HG03196 (cell line): ENCODE measurements around the gene GRHL1.
A peak's percentile ranks its signal among the peaks of the same experiment; 100 is the strongest.

Experiments
- ATAC-seq: cut with Tn5 transposase; IDR thresholded peaks from one replicate; pipeline ENCODE4 v1.9.1; 2021; ENCODE audit not compliant: unreplicated experiment

The GRHL1 gene

DNA sequence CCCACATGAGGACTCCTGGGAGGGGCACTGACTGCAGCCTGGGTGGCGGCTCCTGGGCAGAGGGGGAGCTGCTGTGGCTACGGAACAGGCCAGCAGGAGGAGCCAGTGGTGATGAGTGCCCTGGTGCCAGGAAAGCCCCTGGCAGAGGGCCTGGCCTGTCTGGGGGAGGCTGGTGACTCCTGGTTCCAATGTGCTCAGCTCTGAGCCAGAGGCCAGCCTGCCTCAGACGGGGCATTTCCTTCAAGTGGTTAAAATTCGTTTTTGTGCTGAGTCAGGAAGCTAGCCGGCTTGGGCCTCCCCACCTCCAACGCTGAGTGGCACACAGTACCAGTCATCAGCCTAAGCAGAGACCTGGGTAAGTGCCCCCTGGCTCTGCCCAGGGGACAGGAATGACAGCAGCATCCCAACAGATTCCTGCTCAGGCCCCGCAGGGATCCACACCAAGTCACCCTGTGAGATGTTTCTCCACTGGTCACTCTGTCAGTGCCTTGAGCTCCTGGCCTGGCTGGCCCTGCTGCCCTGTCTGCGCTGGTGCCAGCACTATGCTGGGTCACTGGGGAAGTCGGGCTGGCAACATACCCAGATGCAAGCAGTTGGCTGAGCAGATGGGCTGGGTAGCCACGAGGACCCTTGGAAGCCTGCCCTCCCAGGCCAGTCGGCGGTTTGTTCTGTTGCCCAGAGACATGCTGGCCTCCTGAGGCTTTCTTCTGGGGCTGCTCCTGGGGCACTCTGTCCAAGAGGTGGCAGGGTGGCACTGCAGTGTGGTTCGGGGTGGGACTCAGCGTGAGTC, 84.8 kb downstream of the GRHL1 start:
- ATAC-seq, result no peak

DNA sequence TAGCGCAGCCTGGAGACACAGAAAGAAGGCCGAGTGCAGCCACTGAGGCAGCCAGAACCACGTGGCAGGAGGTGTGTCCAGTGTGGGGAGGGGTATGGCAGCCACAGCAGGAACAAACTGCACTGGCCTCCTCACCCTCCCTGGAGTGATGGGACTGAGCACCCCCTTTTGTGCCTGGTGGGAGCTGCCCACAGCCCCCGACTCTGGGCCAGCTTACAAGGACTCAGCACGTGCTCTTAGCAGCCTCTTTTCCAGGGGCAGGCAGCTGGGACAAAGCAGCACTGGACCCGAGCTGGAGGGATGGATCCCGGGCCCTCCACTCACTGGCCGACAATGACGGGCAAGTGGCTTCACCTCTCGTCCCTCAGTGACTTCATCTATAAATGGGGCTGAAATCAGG, 86.6 kb downstream of the GRHL1 start:
- no peak for ATAC-seq

DNA sequence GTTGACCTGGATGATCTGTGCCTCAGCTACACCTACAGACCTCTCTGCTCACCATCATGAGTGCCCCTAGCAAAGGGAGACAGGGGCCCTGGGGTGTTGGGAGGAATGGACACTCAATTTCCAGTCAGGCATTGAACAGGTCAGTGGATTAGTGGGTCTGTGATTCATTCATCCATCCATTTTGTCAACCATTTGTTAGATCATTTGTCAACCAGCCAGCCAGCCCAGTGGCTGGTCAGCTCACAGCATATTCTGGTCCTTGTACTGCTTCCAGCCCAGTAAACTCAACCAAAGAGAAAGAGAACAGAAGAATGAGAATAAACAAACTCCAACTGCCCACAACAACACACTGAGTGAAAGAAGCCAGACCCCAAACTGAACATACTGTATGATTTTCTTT, 87.2 kb downstream of the GRHL1 start:
- ATAC-seq, result no peak

DNA sequence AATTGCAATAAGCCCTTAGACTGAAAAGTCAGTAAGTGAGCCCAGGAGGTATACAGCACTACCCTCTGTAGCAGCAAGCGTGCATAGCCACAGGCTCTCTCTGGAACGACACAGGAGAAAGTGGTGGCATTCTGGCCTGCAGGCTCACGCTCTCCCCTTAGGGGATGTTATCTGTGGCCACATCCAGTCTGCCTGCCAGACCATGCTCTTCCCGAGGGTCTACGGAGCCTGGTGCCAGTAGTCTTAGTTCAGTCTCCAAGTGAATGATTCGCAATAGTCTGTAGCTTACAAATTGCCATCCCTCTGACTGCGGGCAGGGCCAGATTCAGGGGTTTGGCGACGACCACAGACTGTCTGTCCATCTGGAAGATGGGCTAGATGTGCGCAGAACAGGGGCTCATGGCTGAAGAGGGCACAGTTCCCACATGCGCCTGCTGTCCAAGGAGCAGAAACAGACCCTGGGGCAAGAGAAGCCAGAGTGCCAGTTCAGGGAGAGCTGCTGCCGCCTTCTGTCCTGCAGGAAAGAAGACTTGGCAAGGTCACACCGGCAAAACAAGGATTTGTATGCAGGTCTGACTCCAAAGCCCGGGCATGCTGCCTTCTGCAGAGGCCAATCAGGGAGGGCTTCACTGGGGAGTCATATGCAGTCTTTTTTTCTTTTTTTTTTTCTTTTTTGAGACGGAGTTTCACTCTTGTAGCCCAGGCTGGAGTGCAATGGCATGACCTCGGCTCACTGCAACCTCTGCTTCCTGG, 88.3 kb downstream of the GRHL1 start:
- ATAC-seq, result no peak

DNA sequence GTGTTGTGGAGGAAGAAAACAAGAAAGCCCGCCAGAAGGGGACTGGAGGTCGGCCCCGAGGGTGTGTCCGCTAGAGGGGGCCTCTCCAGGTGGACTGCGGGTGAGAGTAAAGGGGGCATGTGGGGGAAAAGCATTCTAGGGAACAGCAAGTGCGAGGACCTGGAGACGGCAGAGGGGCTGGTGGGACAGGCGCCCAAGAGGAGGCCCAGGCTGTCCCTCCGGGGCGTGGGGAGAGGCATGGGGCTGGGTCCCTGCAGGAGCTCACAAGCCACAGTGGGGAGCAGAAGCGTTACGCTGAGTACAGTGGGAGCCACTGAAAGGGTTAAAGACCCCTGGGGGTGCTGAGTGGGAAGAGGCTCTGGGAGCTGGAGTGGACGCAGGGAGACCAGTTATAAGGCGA, 90.2 kb downstream of the GRHL1 start:
- ATAC-seq, result no peak

DNA sequence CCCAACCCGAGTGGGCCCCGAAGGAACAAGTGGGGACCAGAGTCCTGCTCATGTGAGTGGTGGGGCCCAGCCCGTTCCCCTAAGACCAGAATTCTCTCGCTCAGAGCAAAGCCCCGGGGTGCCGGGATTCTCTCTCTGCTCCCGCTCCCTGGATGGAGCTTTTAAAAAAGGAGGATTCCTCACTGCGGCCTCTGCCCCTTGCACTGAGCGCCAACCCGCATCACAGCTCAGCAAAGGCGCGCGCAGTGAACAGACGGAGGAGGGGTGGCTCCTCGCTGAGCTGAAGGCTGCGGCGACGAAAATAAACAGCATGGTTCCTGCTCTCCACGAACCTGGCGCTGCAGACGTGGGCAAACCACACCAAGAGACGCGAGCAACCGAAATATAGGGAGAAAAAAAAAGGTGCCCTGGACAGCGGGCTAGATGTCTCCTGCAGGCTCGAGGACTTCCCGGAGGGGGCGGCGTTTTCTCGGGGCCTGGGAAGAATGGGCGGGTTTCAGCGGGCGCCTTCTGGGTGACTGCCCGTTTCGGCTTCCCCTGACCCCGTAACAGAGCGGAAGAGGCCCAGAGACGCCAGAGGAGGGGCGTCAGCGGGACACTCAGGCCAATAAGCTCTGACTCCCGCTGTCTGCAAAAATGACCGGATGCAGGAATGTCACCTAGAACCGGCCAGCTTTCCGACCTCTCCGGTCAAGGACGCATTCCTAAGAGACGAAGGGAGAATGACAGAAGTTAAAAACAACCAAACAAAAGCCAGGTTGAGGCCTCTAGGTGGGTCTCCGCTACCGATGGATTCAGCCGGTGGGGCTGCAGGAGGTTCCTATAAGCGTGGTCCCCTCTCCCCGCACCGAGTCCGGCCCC, 91.0 kb downstream of the GRHL1 start:
- no peak for ATAC-seq

DNA sequence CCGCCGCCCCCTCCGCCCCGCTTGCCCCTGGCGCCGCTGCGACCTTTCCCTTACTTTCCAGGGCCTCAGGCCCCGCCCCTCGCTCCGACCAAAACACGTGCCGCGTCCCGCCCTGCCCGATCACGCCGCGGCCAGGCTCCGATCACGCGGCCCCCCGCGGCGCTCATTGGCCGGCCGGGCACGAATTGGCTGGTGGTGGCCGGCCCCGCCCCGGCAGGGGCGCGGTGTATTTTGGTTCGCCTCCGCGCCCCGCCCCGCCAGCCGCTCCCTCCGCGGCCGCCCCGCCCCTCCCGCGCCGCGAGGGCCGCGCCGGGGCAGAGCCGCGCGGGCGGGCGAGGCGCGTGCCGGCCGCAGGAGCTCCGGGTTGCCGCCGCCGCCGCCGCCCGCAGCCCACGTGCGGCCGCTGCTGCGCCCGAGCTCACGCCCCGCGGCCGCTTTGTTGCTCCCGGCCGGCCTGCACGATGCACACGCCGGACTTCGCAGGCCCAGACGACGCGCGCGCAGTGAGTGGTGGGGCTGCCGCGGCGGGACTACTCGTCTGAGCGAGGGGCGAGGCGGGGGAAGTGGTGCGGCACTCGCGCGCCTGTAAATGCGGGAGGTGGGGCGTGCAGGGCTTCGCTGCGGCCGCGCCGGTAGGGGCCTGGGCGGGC, 91.9 kb downstream of the GRHL1 start, which contains the start of gene KLF11:
Gene KLF11, plus strand, starts transcription at position 295 of the 650 bp plus-strand sequence. Its CDS starts 167 bp downstream, at position 462.
- peak; percentile 55 for ATAC-seq

DNA sequence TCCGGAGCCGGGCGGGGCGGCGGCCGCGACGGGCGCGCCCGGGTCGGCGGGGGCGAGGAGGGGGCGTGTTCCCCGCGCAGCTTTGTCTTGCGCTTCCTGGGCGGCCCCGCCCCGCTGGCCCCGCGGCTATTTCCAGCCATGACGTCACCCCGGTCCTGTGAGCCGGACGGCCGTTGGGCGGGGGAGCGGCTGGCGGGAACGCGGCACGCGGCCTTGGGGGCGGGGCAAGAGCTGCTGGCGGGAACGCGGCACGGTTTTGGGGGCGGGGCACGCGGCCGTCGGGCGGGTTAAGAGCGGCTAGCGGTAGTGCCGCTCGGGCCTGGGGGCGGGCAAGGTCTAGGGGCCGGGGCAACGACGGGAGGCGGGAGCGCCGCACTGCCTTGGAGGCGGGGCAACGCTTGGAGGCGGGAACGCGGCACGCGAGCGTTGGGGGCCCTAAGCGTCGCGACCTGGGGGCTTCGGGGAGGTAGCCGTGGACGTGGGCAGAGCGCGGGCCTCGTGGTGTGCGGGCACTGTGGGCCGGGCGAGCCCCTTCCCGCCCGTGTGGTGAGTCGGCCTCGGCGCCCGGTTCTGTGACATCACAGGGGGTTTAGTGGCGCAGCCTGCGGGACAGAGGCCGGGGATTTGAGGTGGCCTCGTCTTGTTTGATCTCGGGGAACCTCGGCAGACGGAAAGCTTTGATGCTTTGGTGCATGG, 92.6 kb downstream of the GRHL1 start:
- peak; percentile 38 for ATAC-seq

DNA sequence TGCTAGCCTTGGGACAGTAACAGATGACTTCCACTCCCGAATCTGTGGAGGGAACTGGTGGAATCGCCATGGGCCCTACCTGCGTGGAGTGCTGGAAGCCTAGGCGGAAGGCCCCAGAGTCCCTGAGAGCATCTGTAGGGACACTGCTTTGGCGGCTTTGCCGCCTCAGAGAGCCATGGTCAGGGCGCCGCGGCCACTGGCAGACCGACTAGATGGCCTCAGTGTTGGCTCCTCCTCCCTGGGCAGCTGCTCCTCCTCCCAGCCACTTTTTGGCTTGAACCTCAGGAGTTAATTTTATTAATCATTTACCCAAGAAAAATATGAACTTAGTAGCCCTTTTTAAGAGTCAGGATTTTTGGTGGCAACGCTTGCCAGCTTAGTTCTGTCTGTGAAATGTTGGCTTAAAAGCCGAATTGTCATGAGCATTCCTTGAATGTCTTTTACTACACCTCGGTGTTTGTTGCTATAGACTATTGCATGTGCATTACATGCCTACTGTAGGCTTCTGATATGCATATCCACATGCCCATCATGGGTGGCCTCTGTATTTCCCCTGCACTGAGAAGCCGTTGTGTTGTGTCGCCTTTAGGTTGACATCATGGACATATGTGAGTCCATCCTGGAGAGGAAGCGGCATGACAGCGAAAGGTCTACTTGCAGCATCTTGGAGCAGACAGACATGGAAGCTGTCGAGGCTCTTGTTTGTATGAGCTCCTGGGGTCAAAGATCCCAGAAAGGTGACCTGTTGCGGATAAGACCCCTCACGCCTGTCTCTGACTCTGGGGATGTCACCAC, 94.3 kb downstream of the GRHL1 start:
- no peak for ATAC-seq

DNA sequence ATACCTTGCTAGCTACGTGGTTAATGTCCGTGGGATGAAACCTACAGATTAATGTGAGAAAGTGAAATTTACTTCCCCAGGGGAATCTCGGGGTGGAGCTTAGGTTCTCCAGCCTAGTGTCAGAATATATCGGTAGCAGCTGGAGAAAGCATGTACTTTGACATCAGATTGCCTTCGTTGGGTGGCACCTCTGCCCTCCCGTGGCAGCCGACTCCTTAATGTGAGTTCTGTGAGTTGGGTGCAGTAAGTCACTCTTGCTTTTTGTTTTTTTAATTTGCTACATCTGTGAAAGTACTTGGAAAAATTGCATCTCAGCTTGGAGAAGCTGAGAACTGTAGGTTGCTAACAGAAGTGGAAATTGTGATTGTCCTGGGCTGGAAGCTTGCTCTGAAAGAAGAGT, 95.4 kb downstream of the GRHL1 start:
- no peak for ATAC-seq

DNA sequence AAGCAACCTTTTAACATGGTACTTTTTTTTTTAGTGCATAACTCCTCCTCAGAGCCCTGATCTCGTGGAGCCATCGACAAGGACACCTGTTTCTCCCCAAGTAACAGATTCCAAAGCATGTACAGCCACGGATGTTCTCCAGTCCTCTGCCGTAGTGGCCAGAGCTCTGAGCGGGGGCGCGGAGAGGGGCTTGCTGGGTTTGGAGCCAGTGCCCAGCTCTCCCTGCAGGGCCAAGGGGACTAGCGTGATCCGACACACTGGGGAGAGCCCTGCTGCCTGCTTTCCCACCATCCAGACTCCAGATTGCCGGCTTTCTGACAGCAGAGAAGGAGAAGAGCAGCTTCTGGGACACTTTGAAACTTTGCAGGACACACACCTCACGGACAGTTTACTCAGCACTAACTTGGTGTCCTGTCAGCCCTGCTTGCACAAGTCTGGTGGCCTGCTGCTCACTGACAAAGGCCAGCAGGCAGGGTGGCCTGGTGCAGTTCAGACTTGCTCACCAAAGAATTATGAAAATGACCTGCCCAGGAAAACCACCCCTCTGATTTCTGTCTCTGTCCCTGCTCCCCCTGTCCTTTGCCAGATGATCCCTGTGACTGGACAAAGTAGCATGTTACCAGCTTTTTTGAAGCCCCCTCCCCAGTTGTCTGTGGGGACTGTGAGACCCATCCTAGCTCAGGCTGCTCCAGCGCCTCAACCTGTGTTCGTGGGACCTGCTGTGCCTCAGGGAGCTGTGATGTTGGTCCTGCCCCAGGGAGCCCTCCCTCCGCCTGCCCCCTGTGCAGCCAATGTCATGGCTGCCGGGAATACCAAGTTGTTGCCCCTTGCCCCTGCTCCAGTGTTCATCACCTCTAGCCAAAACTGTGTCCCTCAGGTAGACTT, 96.4 kb downstream of the GRHL1 start:
- ATAC-seq, result no peak

DNA sequence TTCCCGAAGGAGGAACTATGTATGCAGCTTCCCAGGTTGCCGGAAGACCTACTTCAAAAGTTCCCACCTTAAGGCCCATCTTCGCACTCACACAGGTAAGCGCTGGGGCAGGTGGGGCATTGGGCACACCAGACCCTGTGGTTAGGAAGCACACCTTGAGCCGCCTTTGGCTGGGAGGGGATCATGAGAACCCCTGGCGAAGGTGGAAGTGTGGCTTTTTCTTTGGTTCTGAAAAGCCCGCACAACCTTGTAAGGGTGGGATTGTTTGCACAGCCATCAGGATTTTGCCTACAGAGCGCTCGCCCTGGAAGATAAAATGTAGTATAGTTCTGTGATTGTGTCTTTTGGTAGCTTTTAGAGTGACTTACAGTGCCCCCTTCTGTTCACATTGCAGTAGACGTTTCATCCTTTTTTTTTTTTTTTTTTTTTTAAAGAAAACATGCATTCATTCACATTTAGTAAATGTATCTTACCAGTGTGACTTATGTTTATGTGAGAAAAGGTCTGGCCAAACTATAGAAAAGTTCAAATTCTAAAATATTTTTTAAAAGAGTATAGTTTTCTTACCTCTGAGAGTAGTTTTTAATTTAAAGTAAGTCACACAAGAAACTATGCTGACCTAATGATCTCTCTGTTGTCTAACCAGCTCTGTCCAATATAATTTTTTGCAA, 97.1 kb downstream of the GRHL1 start:
- ATAC-seq, result no peak
